Measurements from ENCODE around the gene PDZD2.
"Not testable (repeated sequence)": the region's sequence is repeated elsewhere in the genome, so short reads cannot be mapped to it uniquely, and the experiment has no call there.

Gene PDZD2

DNA sequence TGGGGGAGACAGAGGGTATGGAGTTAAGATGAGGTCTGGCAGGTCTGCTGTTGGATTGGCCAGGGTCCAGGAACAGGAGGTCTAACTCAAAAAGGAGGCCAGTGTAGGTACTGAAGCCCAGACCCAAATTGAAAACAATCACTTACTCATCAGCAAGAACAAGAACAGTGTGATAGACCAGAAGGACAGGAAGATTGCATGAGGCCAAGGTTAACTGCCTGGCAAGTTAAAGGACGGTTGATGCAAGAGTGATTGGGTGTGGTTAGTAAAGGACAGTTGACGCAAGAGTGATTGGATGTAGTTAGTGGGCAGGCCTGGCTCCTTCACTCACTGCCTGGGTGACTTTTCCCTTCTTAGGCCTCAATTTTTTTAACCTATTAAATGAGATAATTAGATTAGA is 132.6 kb downstream of the PDZD2 start:
- DNase-seq = no peak

DNA sequence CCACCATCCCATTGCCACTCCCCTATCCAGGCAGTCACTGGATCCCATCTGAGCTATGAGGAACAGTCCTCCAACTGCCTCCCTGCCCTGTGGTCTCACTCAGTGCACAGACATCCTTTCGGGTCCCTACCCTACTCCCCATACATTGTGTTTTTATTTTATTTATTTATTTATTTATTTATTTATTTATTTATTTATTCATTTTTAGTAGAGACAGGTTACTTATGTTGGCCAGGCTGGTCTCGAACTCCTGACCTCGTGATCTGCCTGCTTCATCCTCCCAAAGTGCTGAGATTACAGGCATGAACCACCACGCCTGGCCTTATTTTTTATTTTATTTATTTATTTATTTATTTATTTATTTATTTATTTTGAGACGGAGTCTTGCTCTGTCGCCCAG is 137.4 kb downstream of the PDZD2 start:
- not testable (repeated sequence) for DNase-seq

DNA sequence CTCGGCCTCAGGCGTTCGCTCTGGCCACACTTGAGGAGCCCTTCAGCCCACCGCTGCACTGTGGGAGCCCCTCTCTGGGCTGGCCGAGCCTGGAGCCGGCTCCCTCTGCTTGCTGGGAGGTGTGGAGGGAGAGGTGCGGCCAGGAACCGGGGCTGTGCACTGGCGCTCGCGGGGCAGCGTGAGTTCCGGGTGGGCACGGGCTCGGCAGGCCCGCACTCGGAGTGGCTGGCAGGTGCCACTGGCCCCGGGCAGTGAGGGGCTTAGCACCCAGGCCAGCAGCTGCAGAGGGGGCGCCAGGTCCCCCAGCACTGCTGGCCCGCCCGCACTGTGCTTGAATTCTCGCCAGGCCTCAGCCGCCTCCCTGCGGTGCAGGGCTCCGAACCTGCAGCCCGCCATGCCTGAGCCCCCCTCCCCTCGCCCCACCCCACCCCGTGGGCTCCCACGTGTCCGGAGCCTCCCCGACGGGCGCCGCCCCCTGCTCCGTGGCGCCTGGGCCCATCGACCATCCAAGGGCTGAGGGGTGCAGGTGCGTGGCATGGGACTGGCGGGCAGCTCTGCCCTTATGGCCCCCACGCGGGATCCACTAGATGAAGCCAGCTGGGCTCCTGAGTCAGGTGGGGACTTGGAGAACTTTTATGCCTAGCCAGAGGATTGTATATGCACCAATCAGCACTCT is 138.2 kb downstream of the PDZD2 start:
- DNase-seq = no peak

DNA sequence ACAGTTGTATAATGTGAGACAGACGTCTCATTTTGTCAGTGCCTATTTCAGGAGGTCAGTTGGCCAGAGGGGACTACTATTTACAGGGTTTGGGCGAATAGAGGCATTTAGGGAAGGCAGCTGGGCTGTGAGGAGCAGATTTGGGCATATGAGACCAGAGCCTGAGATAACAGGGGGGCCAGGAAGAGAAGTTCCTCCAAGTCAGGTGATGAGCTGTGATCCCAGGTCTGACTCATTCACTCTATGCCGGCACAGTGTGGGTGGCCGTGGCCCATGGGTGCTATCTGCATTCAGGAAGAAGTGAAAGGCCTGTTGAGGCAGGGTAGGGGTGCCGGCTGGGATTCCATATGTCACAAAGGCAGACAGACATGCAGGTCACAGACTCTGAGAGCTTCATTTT is 142.8 kb downstream of the PDZD2 start:
- peak; percentile 23 for DNase-seq

DNA sequence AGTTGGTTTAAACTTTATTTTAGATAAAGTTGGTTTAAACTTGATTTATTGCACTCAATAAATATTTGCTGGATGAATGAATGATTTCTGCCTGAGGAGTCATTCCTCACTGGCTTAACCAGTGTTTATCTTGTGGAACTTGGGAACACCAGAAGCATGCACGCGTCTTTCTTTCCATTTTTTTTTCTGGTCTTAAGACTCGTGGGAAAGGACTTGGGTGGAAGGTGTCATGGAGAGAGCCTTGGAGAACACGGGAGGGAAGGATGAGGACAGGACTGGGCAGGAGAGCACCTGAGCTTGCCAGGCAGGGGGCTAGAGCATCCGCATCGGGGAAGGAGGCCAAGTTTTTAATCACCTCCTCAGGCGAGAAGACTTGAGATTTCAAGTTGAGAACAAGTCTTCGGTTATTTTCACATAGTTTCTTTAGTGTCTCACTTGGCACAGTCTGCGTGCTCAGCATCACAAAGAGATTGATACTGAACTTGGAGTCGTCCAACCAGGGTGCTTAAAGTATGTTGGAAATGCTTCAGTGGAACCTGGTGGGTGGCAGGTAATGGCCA is 144.2 kb downstream of the PDZD2 start:
- DNase-seq = no peak

DNA sequence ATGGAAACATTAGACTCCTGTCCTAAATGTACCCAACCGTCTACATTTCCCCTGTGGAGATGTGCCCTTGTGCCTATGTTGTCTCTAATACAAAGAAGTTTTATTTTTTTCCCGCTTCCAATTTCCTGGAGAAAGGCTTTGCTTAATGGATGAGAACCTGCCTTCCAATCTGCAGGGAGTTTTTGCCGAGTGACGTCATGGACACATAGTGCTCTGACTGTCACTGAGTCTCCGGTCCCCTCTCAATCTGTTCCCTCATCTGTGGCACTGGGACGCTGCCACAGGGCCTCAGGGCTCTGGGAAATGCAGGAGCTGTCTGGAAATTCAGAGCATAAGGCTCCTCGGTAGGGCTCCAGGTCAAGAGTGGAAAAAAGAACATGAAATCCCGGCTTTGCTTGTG is 144.8 kb downstream of the PDZD2 start:
- no peak for DNase-seq

DNA sequence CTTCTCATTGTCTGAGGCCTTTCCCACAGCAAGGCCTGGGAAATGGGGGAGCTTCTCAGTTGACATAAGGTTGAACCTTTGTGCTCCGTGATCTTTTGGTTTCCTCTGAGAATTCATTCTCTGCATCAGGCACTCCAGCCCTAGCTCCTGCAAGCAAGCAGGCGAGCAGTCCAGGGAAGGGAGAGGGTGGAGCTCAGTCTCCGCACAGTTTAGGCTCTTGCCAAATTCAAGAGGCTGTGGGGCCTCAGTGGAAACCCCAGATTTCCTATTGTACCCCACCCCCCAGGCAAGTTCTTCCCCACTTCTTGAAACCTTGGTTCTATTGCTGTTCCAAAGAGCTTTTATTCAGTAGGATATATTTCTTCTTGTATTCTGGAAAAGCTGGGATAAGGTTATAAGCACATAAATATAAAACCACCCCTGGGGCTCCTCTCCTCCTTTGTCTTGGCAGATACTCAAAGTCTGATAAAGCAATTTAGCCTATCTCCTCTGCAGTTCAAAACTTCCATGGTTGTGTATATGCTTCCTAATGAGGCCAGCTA is 147.2 kb downstream of the PDZD2 start:
- no peak for DNase-seq

DNA sequence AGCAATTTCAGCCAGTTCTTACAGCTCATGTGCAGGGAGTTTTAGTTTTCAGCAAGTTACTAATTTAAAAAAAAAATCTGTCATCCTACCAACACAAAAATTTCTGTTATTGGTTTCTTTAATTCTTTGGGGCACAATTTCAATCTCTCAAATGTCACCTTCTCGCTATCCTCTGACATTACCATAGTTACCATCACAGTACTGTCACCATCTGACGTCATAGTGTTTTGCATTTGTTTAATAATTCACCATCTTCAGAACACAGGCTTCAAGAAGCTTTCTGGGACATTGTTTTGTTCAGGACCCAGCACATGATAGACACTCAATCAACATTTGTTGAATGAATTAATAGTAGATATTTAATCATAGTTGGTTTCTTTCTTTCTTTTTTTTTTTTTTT is 155.1 kb downstream of the PDZD2 start:
- DNase-seq = no peak

DNA sequence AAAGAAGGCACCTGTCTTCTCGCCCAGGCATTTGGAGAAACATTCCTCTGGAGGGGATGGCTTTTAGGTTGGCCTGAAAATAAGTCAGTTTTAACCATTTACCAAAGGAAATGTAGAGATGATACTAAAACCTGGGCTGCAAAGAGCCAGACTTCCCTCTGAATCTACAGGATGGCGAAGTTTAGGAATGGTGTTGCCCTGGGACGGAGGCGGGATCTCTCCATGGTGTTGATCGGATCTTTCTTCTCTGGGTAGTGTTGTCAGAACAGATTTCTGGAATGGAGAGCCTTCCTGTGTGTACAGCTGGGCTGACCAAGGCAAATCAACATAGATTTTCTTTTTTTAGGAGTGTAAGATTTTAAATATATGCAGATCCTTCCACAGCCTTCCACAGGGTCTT is 159.2 kb downstream of the PDZD2 start:
- DNase-seq = no peak

DNA sequence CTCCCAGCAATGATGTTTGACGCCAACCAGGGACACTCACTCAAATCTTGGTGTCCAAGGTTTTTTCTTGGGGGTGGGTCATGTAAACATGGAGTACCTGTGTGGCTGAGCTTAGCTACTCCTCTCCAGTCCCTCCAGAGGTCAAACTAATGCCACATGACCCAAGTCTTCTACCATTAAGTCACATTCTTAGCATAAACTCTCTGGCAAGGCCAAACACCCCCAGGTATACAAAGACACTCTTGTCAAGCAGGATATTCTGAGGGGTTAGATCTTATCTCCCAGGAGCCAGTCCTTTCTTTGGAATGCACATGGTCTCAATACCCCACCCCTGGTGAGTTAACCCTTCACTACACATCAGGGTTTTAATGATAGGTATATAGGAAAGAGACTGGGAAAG is 161.4 kb downstream of the PDZD2 start:
- no peak for DNase-seq

DNA sequence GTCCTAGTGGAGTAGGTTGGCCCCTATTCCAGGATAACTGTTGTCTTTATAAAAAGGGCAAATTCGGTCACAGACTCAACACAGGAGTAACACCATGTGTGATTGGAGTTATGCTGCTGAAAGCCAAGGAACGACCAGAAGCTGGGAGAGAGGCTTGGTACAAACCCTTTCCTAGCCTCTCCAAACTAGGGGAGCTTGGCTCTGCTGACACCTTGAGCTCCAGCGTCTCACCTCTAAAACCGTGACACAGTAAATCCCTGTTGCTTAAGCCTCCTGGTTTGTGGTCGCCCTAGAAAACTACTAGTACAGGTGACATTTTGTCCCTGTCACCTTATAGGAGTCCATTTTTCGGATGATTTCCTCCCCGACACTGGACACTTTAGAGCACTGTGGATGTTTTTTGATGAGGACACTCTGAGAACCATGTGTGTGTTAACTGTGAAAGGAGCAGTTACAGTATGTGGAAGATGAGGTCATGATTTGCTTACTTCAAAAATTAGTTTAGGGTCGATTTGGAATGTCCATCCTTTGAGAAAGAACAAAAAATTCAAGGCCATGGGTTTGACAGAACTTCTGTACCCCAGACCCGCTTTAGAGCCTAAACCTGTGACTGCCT is 167.0 kb downstream of the PDZD2 start:
- DNase-seq = no peak

DNA sequence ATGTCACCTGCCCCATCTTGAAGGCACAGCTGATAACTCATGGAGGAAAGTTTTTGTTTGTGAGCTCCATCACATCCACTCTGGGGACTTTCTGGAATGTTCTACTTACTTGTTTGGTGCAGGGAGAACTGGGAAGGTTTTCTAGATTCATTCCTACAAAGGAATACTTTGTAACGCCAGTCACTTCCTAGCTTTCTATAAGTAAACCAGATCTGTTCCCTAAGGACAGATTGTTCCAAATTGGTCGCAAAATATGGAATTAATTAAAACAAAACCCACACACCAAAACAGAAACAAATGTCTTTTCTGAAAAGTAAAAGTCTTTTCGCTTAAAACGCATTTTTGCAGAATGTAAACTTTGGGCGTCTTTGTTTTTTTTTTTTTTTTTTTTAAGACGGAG is 167.6 kb downstream of the PDZD2 start:
- DNase-seq = no peak

DNA sequence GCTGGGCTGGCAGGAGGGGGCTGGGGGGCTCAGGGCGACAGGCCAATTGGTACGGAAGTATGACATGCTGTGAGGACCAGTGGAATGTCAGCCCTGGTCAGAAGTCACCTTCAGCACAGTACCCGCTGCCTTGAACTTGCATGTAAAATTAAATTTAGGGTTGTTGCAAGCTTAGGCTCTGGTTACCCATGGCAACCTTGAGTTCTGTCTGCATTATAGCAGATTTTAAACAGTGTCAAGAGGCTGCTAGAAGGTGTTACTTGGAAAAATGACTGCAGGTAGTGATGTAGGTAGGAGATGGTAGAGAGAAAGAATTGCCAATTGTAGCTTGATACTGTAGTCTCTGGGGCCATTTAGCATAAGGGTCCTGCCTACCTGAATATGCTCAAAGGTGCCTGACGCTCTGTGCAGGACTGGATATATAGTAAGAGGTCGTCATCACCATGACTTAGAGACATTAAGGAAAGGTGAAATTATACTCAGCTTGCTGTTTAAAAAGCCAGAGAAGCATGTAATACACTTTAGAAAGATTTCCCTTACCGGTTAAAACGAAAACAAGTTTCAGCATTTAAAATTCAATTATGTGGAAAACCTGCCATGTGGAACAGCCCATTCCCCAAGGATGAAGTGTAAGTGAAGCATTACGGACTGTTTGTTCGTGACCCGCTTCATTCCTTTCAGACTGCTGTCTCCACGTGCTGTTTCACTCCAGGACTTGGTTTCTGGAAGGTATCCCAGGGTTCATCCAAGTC is 169.0 kb downstream of the PDZD2 start:
- no peak for DNase-seq

DNA sequence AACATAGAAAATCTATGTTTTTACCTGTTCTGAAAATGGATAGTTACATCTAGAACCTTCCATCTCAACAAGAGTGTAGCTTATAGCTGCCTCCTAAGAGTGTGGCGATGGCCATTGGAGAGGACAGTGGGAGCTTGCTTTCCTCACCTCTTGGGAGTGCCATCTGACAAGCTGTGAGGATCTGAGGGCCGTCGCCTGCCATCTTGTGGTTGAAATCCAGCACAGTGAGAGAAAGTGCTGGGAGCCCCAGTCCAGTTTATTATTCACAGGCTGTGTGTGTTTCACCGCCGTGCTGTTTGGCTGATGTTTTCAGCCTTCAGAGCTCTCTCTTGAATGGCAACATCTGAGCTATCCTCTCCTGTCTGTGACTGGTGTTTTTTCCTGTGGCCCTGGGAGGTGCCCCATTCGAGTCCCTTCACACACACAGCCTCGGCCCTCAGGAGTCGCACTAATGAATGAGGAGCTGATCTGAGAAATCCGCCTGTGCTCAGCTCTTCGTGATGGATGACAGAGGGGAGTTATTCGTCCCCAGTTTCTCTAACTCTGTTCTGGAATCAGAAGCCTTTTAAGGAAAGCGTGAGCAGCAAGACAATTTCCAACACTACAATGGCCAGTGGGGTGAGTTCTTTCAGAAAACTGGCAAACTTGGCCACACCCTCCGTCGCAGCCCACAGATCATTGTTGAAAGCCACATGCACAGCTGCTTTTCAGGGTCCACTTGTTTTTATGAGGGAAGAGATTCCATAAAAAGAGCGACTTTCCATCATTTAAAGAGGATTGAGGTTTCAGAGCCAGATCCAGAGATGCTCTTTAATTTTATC is 170.3 kb downstream of the PDZD2 start:
- peak; percentile 74 for DNase-seq

DNA sequence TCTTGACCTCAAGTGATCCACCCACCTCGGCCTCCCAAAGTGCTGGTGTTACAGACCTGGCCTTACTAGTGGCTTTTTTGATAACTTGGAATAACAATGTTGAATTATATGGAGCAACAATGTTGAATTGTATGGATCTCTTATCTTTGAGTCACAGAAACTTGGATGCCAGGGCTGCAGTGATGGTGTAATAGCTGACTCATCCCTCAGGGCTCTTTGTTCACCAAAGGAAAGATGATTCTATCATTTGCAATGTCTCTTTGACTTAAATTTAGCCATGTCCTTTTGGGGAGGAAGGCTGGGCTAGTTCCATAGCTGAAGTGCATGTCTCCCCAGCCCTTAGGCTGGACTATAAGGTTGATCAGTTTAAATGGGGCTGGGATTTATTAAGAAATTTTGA is 172.3 kb downstream of the PDZD2 start:
- peak; percentile 78 for DNase-seq

DNA sequence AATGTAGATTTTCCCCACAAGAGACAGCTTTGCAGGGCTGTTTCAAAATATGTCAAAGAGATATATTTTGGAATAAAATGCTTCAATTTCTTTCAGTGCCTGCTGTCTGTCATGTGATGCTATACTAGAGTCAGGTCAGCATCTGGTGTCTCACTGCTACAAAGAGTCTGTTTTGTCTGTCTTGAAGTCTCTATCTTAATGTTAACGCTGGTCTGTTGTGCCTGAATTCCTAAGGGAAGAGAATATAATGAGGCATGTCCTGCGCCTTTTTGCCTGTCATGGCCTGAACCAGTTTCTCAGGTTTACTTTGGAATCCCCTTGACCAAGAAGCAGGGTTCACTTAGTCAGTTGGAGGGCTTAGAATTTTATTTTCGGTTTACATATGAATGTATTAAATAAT is 176.4 kb downstream of the PDZD2 start:
- DNase-seq = no peak

DNA sequence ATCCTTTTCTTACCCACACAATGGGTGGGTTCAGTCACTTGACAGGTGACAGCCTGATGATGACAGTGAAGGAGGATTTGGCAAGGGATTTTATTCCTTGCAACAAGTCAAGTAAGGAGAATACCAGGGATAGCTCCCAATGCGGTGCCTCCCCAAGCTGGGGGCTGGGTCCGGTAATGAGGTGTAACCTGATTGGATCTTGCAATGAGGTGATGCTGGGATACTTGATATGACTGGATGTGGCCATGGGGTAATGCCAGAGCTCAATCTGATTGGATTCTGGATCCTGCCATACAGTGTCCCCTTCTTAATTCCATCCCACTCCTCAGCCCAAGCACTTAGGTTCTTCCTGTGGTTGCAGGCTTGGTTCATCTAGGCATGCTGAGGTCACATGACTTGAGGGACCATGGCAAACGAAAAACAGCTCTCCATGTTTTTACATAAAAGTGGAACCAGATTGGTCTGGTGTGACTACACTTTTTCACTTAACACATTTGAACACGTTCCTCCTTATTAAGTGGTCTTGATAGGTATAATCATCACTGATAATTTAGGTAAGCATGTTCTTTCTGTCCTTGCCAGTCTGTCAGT is 181.1 kb downstream of the PDZD2 start:
- no peak for DNase-seq

DNA sequence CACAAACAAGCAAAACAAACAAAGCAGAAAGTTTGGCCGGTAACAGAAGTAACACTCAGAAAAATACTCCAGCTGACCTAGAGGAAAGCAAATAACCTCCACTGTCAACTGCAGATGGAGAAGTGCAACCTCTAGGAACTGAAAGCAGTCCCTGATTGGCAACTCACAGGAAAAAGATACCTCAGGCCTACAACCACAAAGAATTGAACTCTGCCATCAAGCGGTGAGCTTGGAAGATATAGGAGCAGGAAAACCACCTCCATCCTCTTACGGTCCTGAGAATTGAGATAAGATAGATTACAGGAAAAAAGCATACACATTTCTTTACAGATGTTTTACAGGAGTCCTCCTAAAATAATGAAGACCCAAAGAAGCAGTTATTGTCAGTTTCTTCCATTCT is 184.5 kb downstream of the PDZD2 start:
- DNase-seq = peak; percentile 17

DNA sequence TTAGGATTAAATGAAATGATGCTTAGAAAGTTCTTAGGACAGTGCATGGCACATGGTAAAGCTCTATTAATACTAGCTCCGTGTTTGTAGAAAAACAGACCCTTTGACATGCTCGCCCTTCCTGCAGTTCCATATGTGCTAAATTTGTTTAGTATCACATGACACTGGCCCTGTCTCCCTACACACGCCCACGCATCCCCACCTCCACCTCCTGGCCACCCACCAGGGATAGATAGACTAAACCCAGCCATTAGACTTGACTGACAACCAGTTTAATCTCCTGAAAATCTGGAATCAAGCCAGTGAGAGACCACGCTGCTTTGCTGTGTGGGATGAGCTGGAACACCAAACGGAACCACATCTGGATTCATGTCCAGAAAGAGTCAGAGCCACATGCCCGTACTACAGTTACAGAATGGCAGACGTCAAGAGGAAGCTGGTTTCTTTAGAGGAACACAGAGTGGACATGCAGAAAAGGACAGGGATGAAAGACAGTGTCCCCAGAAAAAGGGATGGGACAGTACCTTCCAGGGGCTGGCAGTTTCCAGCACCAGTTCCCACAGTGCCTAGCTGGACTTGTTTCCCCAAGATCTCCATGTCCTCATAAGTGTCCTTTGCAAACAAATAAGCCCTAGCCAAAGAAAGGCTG is 186.1 kb downstream of the PDZD2 start:
- no peak for DNase-seq

DNA sequence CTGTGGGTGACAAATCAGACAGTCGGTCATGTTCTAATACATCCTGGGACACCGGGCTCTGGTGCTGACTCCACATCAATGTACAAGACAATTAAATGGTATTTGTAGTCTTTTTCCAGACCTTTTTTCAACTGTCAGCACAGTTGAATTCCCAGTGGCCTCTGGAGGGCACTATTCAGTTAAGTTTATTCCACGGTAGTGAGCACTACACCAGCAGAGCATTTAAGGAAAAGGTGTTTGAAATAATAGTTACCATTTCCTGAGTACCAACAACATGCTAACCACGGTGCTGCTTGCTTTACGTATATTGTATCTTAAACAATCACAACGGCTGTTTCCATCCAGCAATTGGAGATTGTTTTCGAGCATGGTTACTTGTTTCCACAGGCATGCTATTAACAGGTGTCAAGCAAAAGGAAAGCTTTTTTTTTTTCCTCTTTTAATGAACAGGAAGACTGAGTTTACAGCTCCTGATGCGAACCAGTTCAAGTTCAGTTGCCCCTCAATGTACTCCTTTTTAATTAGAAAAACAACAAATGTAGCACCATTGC is 186.7 kb downstream of the PDZD2 start:
- DNase-seq = peak; percentile 78

DNA sequence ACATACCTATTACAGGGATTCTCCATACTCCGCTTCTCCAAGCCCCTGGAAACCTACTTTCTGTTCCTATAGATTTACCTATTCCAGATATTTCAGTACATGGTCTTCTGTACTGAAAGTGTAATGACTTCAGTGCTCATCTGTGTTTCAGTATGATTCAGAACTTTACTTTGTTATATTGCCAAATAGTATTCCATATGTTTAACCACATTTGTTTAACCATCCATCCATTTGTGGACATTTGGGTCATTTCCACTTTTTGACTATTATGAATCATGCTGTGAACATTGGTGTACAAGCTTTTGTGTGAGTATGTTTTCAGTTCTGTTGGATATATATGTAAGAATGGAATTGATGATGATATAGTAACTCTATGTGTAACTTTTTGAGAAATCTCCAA is 188.9 kb downstream of the PDZD2 start:
- DNase-seq = no peak

DNA sequence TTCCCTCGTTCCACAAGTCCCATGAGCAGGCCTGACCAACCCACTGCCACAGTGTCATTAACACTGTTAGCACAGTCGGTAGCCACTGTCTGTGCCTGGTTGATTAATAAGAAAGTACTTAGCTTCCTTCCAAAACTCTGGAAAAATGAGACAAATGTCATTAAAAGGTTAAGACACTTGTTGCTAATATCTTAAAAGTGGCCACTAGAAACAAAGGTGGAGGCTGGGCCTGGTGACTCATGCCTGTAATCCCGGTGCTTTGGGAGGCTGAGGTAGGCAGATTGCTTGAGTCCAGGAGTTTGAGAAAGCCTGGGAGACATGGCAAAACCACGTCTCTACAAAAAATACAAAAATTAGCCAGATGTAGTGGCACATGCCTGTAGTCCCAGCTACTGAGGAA is 194.0 kb downstream of the PDZD2 start:
- DNase-seq = no peak

Data from OCI-M1 (cell line).